ENCODE results near the gene CKB.
A peak's percentile ranks its signal among the peaks of the same experiment; 100 is the strongest.

CKB gene

GRCh38 chr14:103522649-103523574, at the start of gene CKB:
Gene CKB, minus strand, starts transcription at chr14:103522830. Its CDS starts 337 bp downstream, at chr14:103522493.
- DNase-seq = no peak

GRCh38 chr14:103569408-103569807, 46.8 kb upstream of the CKB start:
- DNase-seq = no peak

- DNase-seq = no peak
Observed at GRCh38 chr14:103568952-103569351, 46.3 kb upstream of the CKB start.

GRCh38 chr14:103563844-103564505, 41.3 kb upstream of the CKB start:
- DNase-seq = no peak

- DNase-seq = no peak
Observed at GRCh38 chr14:103563226-103563620, 40.6 kb upstream of the CKB start.

GRCh38 chr14:103562429-103563225, 40.0 kb upstream of the CKB start, which contains the start of the genes BAG5 and COA8:
Gene BAG5, minus strand, starts transcription at chr14:103562657. Its CDS starts 1,493 bp downstream, at chr14:103561164.
Gene COA8, plus strand, starts transcription at chr14:103562960. Its CDS starts 42 bp downstream, at chr14:103563002.
- peak; percentile 80 for DNase-seq

- no peak for DNase-seq
Observed at GRCh38 chr14:103562179-103562428, 39.5 kb upstream of the CKB start.

GRCh38 chr14:103561381-103562178, 39.0 kb upstream of the CKB start:
- DNase-seq = peak; percentile 24

GRCh38 chr14:103560691-103561090, 38.1 kb upstream of the CKB start:
- no peak for DNase-seq

- DNase-seq = no peak
Observed at GRCh38 chr14:103559766-103560165, 37.1 kb upstream of the CKB start.

GRCh38 chr14:103558071-103558882, 35.6 kb upstream of the CKB start:
- DNase-seq = no peak

GRCh38 chr14:103556946-103557758, 34.5 kb upstream of the CKB start:
- no peak for DNase-seq

- DNase-seq = no peak
Observed at GRCh38 chr14:103555559-103556337, 33.1 kb upstream of the CKB start.

GRCh38 chr14:103552846-103553210, 30.2 kb upstream of the CKB start:
- no peak for DNase-seq

GRCh38 chr14:103552011-103552845, 29.6 kb upstream of the CKB start:
- no peak for DNase-seq

- no peak for DNase-seq
Observed at GRCh38 chr14:103551338-103551762, 28.7 kb upstream of the CKB start.

GRCh38 chr14:103550451-103551337, 28.1 kb upstream of the CKB start:
- no peak for DNase-seq

All from CD4-positive, alpha-beta T cell treated with Interleukin-4 for 4 hours (primary cell).